Stimulated activated naive CD4-positive, alpha-beta T cell treated with Interleukin-2 at 50 U/mL for 16 hours (primary cell): Measurements from ENCODE around the gene KCTD7.
"Not testable (repeated sequence)": the region's sequence is repeated elsewhere in the genome, so short reads cannot be mapped to it uniquely, and the experiment has no call there.

Experiments
- DNase-seq: peaks from one replicate; lab custom pipeline; 2025; lab: John Stamatoyannopoulos, UW

KCTD7 gene

DNA sequence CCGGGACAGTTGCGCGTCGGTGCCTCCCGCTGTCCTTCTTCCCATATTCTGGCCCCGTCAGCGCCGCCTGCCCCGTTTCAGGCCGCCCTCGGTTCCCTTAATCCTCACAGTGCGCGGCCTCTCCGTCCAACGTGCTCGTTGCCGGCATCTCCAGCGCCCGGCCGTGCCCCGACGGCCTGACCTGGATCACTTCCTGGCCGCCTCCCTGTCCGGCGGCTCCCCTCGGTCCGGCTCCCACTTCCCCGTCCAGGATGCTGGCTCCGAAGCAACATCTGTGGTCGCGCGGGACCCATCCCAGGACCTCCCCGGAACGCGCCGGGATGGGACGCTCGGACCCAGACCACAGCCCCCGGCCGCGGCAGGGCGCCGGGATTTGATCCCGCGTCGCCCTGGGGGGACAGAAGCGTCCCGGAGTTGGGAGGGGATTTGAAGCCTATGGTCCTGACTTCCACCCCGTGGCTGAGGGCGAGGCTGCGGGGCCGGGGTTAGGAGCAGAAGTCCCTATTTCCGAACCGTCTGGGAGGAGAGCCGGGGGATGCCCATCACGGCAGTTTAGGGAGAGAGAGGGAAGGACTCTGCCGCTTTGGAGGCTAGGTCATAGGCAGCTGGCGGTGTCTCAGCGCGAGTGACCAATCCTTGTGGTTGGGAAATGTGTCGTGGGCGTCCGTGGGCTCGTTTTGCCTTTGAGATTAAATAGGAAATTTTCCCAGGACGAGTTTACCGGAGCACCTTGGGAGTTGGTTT is 53.8 kb downstream of the KCTD7 start:
- no peak for DNase-seq

- DNase-seq, result not testable (repeated sequence)
These were observed 54.6 kb downstream of the KCTD7 start for GRCh38 chr7:66683094-66683769.

- DNase-seq, result no peak
These were observed 55.1 kb downstream of the KCTD7 start for GRCh38 chr7:66683770-66684123.

- DNase-seq, result not testable (repeated sequence)
These were observed 57.0 kb downstream of the KCTD7 start for GRCh38 chr7:66685663-66686062.

DNA sequence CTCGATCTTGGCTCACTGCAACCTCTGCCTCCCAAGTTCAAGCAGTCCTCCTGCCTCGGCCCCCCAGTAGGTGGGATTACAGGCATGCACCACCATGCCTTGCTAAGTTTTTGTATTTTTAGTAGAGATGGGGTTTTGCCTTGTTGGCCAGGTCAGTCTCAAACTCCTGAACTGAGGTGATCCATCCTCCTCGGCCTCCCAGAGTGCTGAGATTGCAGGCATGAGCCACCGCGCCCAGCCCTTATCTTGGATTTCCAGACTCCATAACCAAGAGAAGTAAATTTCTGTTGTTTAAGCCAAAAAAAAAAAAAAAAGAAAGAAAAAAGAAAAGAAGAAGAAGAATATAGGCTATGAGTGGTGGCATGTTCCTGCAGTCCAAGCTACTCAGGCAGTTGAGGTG is 58.5 kb downstream of the KCTD7 start:
- no peak for DNase-seq

DNA sequence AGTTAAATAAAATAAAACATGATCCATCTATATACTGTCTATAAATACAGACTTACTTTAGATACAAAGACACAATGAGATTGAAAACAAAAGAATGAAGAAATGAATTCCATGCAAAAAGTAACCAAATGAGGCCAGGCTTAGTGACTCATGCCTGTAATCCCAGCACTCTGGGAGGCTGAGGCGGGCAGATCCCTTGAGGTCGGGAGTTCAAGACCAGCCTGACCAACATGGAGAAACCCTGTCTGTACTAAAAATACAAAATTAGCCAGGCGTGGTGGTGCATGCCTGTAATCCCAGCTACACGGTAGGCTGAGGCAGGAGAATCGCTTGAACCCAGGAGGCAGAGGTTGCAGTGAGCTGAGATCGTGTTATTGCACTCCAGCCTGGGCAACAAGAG is 59.0 kb downstream of the KCTD7 start:
- not testable (repeated sequence) for DNase-seq

GRCh38 chr7:66689081-66689480 is 60.4 kb downstream of the KCTD7 start:
- DNase-seq, result no peak

GRCh38 chr7:66693331-66693730 is 64.7 kb downstream of the KCTD7 start:
- no peak for DNase-seq
